ENCODE data around the gene TNRC18.

GRCh38 chr7:5375925-5376324 is 47.7 kb downstream of the TNRC18 start:
- TF ChIP-seq SP2 (IDR thresholded peaks at IDR 0.05; ENCODE audit: low read length) = no peak
- TF ChIP-seq CTCF (IDR thresholded peaks at IDR 0.05; ENCODE audit: control extremely low read depth in 1 of 3, insufficient read depth in 1 of 3, low read depth in 1 of 3, low read length in 3 of 3) = no peak
- no peak for TF ChIP-seq CEBPB (IDR thresholded peaks at IDR 0.05; ENCODE audit: low read depth, low read length)
- no peak for TF ChIP-seq POLR2A (IDR thresholded peaks at IDR 0.05; ENCODE audit: control extremely low read depth in 1 of 2, low read depth in 2 of 2, low read length in 2 of 2)
- no peak for TF ChIP-seq RAD21 (IDR thresholded peaks at IDR 0.05 in 1 of 2, conservative IDR thresholded peaks at IDR 0.05 in 1 of 2; ENCODE audit: low read depth in 2 of 2, low read length in 2 of 2)
- TF ChIP-seq CHD1 (IDR thresholded peaks at IDR 0.05; ENCODE audit: low read depth, low read length) = no peak
- TF ChIP-seq EZH2 (IDR thresholded peaks at IDR 0.05; ENCODE audit: low read depth, low read length, severe bottlenecking) = no peak
- no peak for TF ChIP-seq EGR1 (IDR thresholded peaks at IDR 0.05; ENCODE audit: borderline replicate concordance, low read depth, low read length)
- no peak for TF ChIP-seq POLR2AphosphoS5 (IDR thresholded peaks at IDR 0.05; ENCODE audit: low read depth, low read length)
- no peak for TF ChIP-seq TAF1 (IDR thresholded peaks at IDR 0.05; ENCODE audit: low read depth, low read length)
- no peak for TF ChIP-seq TEAD4 (IDR thresholded peaks at IDR 0.05; ENCODE audit: low read depth, low read length)
